ENCODE results near the gene MCCC2. TPM values are rescaled to one million over a fixed set of nuclear protein-coding genes. Genes with fewer than 3 reads are reported as not detected.
A peak's percentile ranks its signal among the peaks of the same experiment; 100 is the strongest.
"Not testable (repeated sequence)": the region's sequence is repeated elsewhere in the genome, so short reads cannot be mapped to it uniquely, and the experiment has no call there.

Gene MCCC2
- polyA plus RNA-seq, 1 donor from 2014 or later, result 8.8 TPM

- no peaks in the 10 kb centered on the region for H4K20me1 ChIP-seq (ENCODE audit: insufficient read depth)
- H3K9me3 ChIP-seq (ENCODE audit: low read length), result peaks cover 6% of the 10 kb centered on the region
Observed at GRCh38 chr5:71640408-71640807, 53.3 kb downstream of the MCCC2 start.

DNA sequence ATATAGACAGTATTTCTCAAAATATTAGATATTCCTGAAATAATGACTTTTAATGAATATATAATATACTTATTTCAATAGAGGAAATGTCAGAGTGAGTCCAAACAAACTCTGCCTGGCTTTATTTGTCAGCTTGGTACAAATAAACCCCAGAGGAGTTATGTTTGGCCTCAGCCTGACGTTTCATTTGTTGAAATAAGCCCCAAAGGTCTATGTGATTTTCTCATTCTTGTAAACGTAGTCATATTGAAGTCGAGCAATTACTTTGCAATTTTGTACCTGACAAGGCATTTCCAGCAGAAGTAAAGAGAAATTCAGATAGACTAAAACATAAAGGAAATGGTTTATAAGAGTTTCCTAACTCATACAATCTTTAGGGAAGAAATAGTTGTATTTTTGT lies 57.9 kb downstream of the MCCC2 start:
- no peaks in the 10 kb centered on the region for H3K9me3 ChIP-seq (ENCODE audit: low read length)
- H3K27ac ChIP-seq (ENCODE audit: low read length), result no peak overlapping the region
- no peaks in the 10 kb centered on the region for H3K36me3 ChIP-seq (ENCODE audit: insufficient read depth, low read length)
- H3K4me3 ChIP-seq (ENCODE audit: low read length), result no peak overlapping the region
- H2AFZ ChIP-seq (ENCODE audit: low read depth, low read length), result no peak overlapping the region
- no peaks in the 10 kb centered on the region for H4K20me1 ChIP-seq (ENCODE audit: insufficient read depth)
- no peak overlapping the region for H3K9ac ChIP-seq (ENCODE audit: low read length)
- no peaks in the 10 kb centered on the region for H3K79me2 ChIP-seq (replicated peaks; ENCODE audit: insufficient read depth, low read length)
- no peaks in the 10 kb centered on the region for H3F3A ChIP-seq (ENCODE audit: insufficient read depth, low read length, poor library complexity, severe bottlenecking)
- H3K9me2 ChIP-seq (ENCODE audit: insufficient read depth, low read length), result no peaks in the 10 kb centered on the region
- H3K4me2 ChIP-seq (ENCODE audit: low read length), result no peak overlapping the region
- TF ChIP-seq POLR2AphosphoS5 (IDR thresholded peaks at IDR 0.05), result peak; percentile 71
- no peak for TF ChIP-seq RAD21 (conservative IDR thresholded peaks at IDR 0.05)
- TF ChIP-seq REST (IDR thresholded peaks at IDR 0.05; ENCODE audit: borderline replicate concordance), result no peak
- no peak for TF ChIP-seq MXI1 (conservative IDR thresholded peaks at IDR 0.05; ENCODE audit: poor library complexity, severe bottlenecking)
- TF ChIP-seq TAF1 (IDR thresholded peaks at IDR 0.05; ENCODE audit: low read depth), result no peak
- H3K27me3 ChIP-seq (ENCODE audit: insufficient read depth, low read depth, low read length), result no peaks in the 10 kb centered on the region

More at GRCh38 chr5:71640408-71640807, 53.3 kb downstream of the MCCC2 start:
- Histone ChIP-seq H3K9ac (ENCODE audit: low read length) (no peak overlapping the region), H3K27ac (ENCODE audit: low read length) (no peak overlapping the region), H3K4me2 (ENCODE audit: low read length) (no peak overlapping the region), H3K4me3 (ENCODE audit: low read length) (no peak overlapping the region), H3F3A (ENCODE audit: insufficient read depth, low read length, poor library complexity, severe bottlenecking) (no peaks in the 10 kb centered on the region), H2AFZ (ENCODE audit: low read depth, low read length) (no peak overlapping the region), H3K9me2 (ENCODE audit: insufficient read depth, low read length) (no peaks in the 10 kb centered on the region), H3K36me3 (ENCODE audit: insufficient read depth, low read length) (peaks cover 7% of the 10 kb centered on the region), H3K27me3 (ENCODE audit: insufficient read depth, low read depth, low read length) (no peaks in the 10 kb centered on the region), H3K79me2 (replicated peaks; ENCODE audit: insufficient read depth, low read length) (no peaks in the 10 kb centered on the region)
- TF ChIP-seq REST (IDR thresholded peaks at IDR 0.05; ENCODE audit: borderline replicate concordance) (no peak), RAD21 (conservative IDR thresholded peaks at IDR 0.05) (no peak), EP300 (conservative IDR thresholded peaks at IDR 0.05; ENCODE audit: poor library complexity, severe bottlenecking) (no peak), SMC3 (conservative IDR thresholded peaks at IDR 0.05; ENCODE audit: poor library complexity) (no peak), TAF1 (IDR thresholded peaks at IDR 0.05; ENCODE audit: low read depth) (no peak), POLR2AphosphoS5 (IDR thresholded peaks at IDR 0.05) (no peak), EZH2 (IDR thresholded peaks at IDR 0.05; ENCODE audit: borderline replicate concordance, insufficient read depth, low read length, poor library complexity, severe bottlenecking) (no peak), MXI1 (conservative IDR thresholded peaks at IDR 0.05; ENCODE audit: poor library complexity, severe bottlenecking) (no peak)
- TF ChIP-seq, protein P1, sequence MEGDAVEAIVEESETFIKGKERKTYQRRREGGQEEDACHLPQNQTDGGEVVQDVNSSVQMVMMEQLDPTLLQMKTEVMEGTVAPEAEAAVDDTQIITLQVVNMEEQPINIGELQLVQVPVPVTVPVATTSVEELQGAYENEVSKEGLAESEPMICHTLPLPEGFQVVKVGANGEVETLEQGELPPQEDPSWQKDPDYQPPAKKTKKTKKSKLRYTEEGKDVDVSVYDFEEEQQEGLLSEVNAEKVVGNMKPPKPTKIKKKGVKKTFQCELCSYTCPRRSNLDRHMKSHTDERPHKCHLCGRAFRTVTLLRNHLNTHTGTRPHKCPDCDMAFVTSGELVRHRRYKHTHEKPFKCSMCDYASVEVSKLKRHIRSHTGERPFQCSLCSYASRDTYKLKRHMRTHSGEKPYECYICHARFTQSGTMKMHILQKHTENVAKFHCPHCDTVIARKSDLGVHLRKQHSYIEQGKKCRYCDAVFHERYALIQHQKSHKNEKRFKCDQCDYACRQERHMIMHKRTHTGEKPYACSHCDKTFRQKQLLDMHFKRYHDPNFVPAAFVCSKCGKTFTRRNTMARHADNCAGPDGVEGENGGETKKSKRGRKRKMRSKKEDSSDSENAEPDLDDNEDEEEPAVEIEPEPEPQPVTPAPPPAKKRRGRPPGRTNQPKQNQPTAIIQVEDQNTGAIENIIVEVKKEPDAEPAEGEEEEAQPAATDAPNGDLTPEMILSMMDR (IDR thresholded peaks at IDR 0.05; ENCODE audit: poor library complexity, severe bottlenecking), result no peak

GRCh38 chr5:71650940-71651339 lies 63.8 kb downstream of the MCCC2 start:
- H2AFZ ChIP-seq (ENCODE audit: low read depth, low read length); H3K27me3 ChIP-seq (ENCODE audit: insufficient read depth, low read depth, low read length): not testable (repeated sequence)

More at GRCh38 chr5:71650940-71651339, 63.8 kb downstream of the MCCC2 start:
- H3F3A ChIP-seq (ENCODE audit: insufficient read depth, low read length, poor library complexity, severe bottlenecking); H3K4me3 ChIP-seq (ENCODE audit: low read length); H3K9me3 ChIP-seq (ENCODE audit: low read length); H3K9me2 ChIP-seq (ENCODE audit: insufficient read depth, low read length); H3K36me3 ChIP-seq (ENCODE audit: insufficient read depth, low read length); H3K27ac ChIP-seq (ENCODE audit: low read length); H3K79me2 ChIP-seq (replicated peaks; ENCODE audit: insufficient read depth, low read length); H3K9ac ChIP-seq (ENCODE audit: low read length); H3K4me2 ChIP-seq (ENCODE audit: low read length); H4K20me1 ChIP-seq (ENCODE audit: insufficient read depth): not testable (repeated sequence)
